BLaER1 treated with 17β-estradiol and CSF1 and Interleukin-3, amounts not matched to agents 10 nM and 100 nM (cell line): Measurements from ENCODE around the gene MYL12B.
"Not testable (repeated sequence)": the region's sequence is repeated elsewhere in the genome, so short reads cannot be mapped to it uniquely, and the experiment has no call there.

Experiments used
- H3K27ac ChIP-seq, 11 experiments: shearing (Covaris generic); formaldehyde crosslinking; 2 replicates each; pipeline ENCODE4 v1.8.1; 2022
- H3K27me3 ChIP-seq, 11 experiments: shearing (Covaris generic); formaldehyde crosslinking; 2 replicates each; pipeline ENCODE4 v1.8.1; 2022
- H3K36me3 ChIP-seq, 11 experiments: shearing (Covaris generic); formaldehyde crosslinking; 2 replicates each; pipeline ENCODE4 v1.8.1; 2022
- H3K4me1 ChIP-seq, 10 experiments: shearing (Covaris generic); formaldehyde crosslinking; 2 replicates each; pipeline ENCODE4 v1.8.1; 2022
- H3K4me2 ChIP-seq, 11 experiments: shearing (Covaris generic); formaldehyde crosslinking; 2 replicates each; pipeline ENCODE4 v1.8.1; 2022
- H3K4me3 ChIP-seq, 10 experiments: shearing (Covaris generic); formaldehyde crosslinking; 2 replicates each; pipeline ENCODE4 v1.8.1; 2022
- H3K9ac ChIP-seq, 11 experiments: shearing (Covaris generic); formaldehyde crosslinking; 2 replicates each; pipeline ENCODE4 v1.8.1; 2022
- H3K9me3 ChIP-seq, 11 experiments: shearing (Covaris generic); formaldehyde crosslinking; replicated peaks in 1 of 11; 2 replicates each; pipeline ENCODE4 v1.8.1; 2022
- H4K20me1 ChIP-seq, 11 experiments: shearing (Covaris generic); formaldehyde crosslinking; 2 replicates each; pipeline ENCODE4 v1.8.1; 2022
- Cebpa-rat ChIP-seq, 11 experiments: shearing (Covaris generic); IDR thresholded peaks; 2 replicates each; pipeline ENCODE4 v1.8.1; 2022

MYL12B gene

DNA sequence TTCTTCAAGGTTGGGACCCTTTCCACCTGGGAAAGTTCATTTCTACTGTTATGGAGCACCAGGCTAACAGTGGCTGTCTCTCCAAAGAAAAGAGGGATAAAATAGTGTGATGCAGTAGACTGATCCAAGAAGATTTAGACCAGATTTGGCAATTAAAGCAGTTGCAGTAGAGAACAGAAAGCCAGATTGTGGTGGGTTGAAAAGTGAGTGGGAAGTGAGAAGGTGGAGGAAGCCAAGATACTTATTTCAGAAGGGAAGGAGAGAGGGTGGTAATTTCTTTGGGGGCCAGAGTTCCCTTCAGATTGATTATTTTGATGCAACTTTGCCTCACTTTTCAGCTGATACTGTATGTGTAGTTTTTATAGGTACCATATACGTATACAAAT, 8.0 kb downstream of the MYL12B start:
- H3K9me3 ChIP-seq, result 0 out of 22 replicates have a peak, but pooled peaks cover 0 to 5% (median 0%) of the 10 kb centered on the region in 11 experiments
- no peak for TF ChIP-seq Cebpa-rat (IDR thresholded peaks at IDR 0.05)
- peak overlapping the region in 2 of 11 experiments; percentile 31; a peak in 3 of 22 replicates for H3K27ac ChIP-seq
- H4K20me1 ChIP-seq, result peaks cover 75 to 100% (median 89%) of the 10 kb centered on the region in 11 experiments
- peaks cover 25 to 50% (median 33%) of the 10 kb centered on the region in 11 experiments for H3K36me3 ChIP-seq
- H3K4me3 ChIP-seq, result no peak overlapping the region
- H3K9ac ChIP-seq, result no peak overlapping the region
- H3K4me1 ChIP-seq, result peaks cover 51 to 70% (median 60%) of the 10 kb centered on the region in 10 experiments
- peak overlapping the region; percentile 34 to 94 (median 89) for H3K4me2 ChIP-seq
- H3K27me3 ChIP-seq, result no peaks in the 10 kb centered on the region

DNA sequence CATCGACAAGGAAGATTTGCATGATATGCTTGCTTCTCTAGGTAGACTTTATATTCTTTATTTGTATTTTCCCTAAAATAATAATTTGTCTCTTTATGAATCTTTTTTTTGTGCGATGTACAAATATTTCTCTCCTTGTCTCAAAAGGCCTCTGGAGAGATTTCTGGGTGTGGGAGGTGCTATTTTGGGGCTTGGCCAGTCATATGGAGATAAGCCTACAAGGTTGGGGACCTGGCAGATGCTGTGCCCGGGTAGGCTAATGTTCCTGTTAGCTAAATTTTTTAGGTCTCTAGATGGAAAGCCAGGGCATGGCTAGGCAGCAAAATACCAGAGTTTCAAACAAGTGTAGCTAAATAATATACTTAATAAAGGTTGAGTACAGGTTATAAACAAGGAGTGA, 11.1 kb downstream of the MYL12B start:
- Histone ChIP-seq H3K4me1 (peaks cover 31 to 56% (median 44%) of the 10 kb centered on the region in 10 experiments), H3K4me2 (no peak overlapping the region), H3K36me3 (peaks cover 56 to 73% (median 62%) of the 10 kb centered on the region in 11 experiments), H3K27me3 (no peaks in the 10 kb centered on the region), H3K9me3 (0 out of 22 replicates have a peak, but pooled peaks cover 0 to 5% (median 0%) of the 10 kb centered on the region in 11 experiments), H3K27ac (no peak overlapping the region), H3K4me3 (no peak overlapping the region), H3K9ac (no peak overlapping the region), H4K20me1 (peaks cover 44 to 100% (median 61%) of the 10 kb centered on the region in 11 experiments)
- no peak for TF ChIP-seq Cebpa-rat (IDR thresholded peaks at IDR 0.05)

DNA sequence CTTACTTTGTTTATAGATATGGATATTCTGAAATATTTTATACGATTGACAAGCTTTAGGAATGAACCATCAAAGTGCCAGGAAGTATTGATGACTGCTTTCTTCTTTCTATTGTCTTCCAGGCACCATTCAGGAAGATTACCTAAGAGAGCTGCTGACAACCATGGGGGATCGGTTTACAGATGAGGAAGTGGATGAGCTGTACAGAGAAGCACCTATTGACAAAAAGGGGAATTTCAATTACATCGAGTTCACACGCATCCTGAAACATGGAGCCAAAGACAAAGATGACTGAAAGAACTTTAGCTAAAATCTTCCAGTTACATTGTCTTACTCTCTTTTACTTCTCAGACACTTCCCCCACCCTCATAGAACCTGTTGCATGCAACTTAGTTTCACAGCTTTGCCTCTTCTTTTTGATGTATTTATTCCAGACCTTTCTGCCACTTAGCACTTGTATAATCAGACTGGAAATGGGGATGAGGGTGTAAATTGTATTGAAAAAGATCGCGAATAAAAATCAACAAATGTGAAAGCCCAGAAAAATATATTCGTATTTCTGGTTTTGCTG, 15.8 kb downstream of the MYL12B start:
- Histone ChIP-seq H3K9ac (peak overlapping the region in 2 of 11 experiments; percentile 76 to 85; a peak in 4 of 22 replicates), H3K4me2 (peak overlapping the region; percentile 38 to 85 (median 68)), H3K4me1 (peaks cover 41 to 57% (median 46%) of the 10 kb centered on the region in 10 experiments), H3K36me3 (peaks cover 56 to 61% (median 58%) of the 10 kb centered on the region in 11 experiments), H3K27ac (peak overlapping the region in 8 of 11 experiments; percentile 75 to 98 (median 82); a peak in 16 of 22 replicates), H4K20me1 (peaks cover 0 to 56% (median 16%) of the 10 kb centered on the region in 11 experiments; a peak in 13 of 22 replicates)
- H3K27me3 ChIP-seq, H3K9me3 ChIP-seq, H3K4me3 ChIP-seq: not testable (repeated sequence)

DNA sequence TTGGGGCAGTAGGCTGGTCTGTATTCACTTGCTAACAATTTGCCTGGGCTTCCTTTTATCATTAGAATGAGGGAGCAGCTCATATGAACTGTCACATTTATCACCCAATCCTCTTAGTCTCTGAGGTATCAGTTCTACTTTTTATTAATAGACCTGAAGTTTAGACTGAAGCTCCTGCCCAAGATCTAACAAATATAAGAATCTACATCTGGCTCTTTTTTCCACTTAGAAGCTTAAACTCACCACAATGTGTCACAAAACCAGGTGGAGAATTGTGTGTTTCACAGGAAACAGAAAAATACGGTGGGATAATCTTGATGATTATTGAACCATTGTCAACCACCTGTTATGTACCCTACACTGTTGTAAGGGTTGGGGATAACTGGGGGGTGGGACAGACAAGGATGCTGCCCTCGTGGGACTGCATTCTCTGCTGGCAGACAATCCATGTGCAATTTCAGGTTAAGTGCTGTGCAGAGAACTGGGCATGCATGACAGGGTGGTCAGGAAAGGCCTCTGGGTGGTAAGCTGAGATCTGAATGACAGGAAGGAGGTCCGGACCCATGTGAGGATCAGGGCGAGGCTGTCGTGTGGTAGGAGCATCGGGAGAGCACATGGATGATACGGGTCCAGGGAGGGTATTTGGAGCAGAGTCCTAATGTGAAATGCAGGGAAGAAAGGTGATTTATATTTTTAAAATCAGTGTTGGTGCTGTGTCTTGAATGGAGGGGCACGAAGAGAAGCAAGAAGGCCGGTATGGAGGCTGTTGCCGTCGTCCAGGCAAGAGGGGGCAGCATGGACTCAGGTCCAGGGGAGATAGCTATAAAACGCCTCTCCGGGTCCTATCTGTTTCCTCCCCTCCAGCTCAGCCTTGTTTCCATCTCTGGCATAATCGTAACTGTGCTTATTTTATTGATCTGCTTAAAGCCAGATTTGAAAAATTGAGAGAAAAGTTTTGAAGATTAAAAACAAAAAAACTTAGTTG, 17.6 kb downstream of the MYL12B start:
- Histone ChIP-seq H3K4me1 (peaks cover 41 to 59% (median 46%) of the 10 kb centered on the region in 10 experiments), H3K27ac (peak overlapping the region in 10 of 11 experiments; percentile 44 to 98 (median 80); a peak in 20 of 22 replicates), H3K9ac (peak overlapping the region; percentile 20 to 85 (median 67); a peak in 20 of 22 replicates), H3K4me3 (peak overlapping the region in 3 of 10 experiments; percentile 2 to 28 (median 14); a peak in 5 of 20 replicates), H3K9me3 (0 out of 22 replicates have a peak, but pooled peaks cover 0 to 3% (median 0%) of the 10 kb centered on the region in 11 experiments), H3K36me3 (peaks cover 39 to 43% (median 41%) of the 10 kb centered on the region in 11 experiments), H3K4me2 (peak overlapping the region; percentile 44 to 87 (median 74)), H4K20me1 (peaks cover 0 to 39% (median 5%) of the 10 kb centered on the region in 11 experiments; a peak in 9 of 22 replicates), H3K27me3 (no peaks in the 10 kb centered on the region)
- TF ChIP-seq Cebpa-rat (IDR thresholded peaks at IDR 0.05), result peak in 3 of 11 experiments; percentile 13 to 54 (median 53); a peak in 3 of 22 replicates

DNA sequence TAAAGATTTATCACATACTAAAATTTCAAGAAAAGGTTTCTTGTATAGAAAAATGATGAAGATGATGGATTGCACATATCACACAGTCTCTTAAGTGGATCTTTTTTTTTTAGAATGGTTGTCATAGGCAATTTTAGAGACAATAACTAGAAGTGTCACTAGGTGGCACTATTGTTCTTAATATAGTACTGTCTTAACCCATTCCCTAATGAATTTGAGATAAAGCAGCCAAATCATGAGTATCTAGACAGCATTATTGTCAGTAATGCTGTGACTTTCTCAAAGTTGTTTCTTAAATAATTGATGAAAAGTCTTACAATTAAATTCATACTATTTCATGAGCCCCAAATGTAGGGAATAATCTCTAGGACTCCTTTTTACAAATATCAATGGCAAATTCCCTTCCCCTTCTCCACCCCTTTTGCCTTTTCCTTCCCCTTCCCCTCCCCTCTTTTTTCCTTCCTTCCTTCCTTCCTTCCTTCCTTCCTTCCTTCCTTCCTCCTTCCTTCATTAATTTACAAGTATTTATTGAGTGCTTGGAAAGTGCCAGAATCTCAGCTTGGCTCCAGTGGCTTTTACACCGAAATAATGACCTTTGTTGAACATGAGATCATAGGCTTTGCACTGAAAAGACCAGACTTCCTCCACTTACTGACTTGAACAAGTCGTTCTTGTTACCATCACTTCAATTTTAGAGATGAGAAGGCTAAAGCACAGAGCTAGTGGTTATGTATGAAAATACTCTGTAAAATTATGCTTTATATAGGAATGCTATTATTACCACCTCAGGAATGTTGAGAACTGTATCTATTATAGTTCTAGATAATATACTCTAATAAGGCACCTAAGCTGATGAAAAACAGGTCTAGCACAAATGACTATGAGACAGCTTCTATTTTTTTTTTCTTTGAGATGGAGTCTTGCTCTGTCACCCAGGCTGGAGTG, 19.8 kb downstream of the MYL12B start:
- H4K20me1 ChIP-seq, result peaks cover 0 to 16% (median 0%) of the 10 kb centered on the region in 11 experiments; a peak in 6 of 22 replicates
- H3K9ac ChIP-seq, result no peak overlapping the region; a peak in 1 of 22 replicates
- no peak for TF ChIP-seq Cebpa-rat (IDR thresholded peaks at IDR 0.05)
- H3K4me2 ChIP-seq, result no peak overlapping the region; a peak in 2 of 22 replicates
- H3K4me1 ChIP-seq, result peaks cover 41 to 57% (median 44%) of the 10 kb centered on the region in 10 experiments
- H3K27ac ChIP-seq, result no peak overlapping the region; a peak in 2 of 22 replicates
- H3K4me3 ChIP-seq, result no peak overlapping the region
- peaks cover 0 to 14% (median 0%) of the 10 kb centered on the region in 11 experiments; a peak in 8 of 22 replicates for H3K9me3 ChIP-seq
- peaks cover 16 to 21% (median 18%) of the 10 kb centered on the region in 11 experiments; a peak in 21 of 22 replicates for H3K36me3 ChIP-seq
- no peaks in the 10 kb centered on the region for H3K27me3 ChIP-seq

DNA sequence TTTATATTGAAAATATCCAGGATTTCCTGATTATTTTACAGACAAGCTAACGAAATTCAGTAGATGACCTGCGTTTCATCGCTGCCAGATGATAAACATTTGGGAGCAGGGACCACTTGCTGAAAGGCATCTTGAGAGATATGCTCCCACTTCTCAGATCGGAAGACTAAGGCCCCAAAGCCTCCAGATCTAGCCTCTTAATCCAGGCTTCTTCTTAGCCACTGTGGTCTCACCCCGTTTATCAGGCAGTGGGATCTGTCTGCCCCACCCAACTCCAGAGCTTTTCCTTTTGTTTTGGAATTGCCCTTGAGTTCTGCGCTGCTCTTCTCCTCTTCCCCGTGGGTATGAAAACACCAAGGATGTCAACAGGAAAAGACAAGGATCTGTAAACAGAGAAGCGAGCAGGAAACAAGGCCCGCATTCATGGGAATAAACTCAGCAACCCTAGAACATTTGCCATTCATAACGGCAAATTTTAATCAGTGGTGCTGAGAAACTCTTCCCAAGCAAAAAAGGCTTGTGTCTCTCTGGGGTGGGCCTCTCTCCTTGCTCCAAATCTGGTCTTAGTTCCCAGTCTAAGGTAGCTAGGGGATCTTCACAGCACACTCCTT, 21.4 kb downstream of the MYL12B start:
- no peak overlapping the region for H3K4me3 ChIP-seq
- no peaks in the 10 kb centered on the region for H3K27me3 ChIP-seq
- H3K9ac ChIP-seq, result 0 out of 22 replicates have a peak overlapping the region, but pooled peaks of 1 of the 11 experiments have one; percentile 7
- no peak for TF ChIP-seq Cebpa-rat (IDR thresholded peaks at IDR 0.05)
- H3K4me1 ChIP-seq, result peaks cover 26 to 40% (median 30%) of the 10 kb centered on the region in 10 experiments
- no peak overlapping the region for H3K4me2 ChIP-seq
- H3K9me3 ChIP-seq, result peaks cover 0 to 27% (median 0%) of the 10 kb centered on the region in 11 experiments; a peak in 10 of 22 replicates
- peaks cover 2 to 5% (median 3%) of the 10 kb centered on the region in 11 experiments; a peak in 16 of 22 replicates for H3K36me3 ChIP-seq
- peaks cover 0 to 4% (median 0%) of the 10 kb centered on the region in 11 experiments; a peak in 2 of 22 replicates for H4K20me1 ChIP-seq
- no peak overlapping the region for H3K27ac ChIP-seq

DNA sequence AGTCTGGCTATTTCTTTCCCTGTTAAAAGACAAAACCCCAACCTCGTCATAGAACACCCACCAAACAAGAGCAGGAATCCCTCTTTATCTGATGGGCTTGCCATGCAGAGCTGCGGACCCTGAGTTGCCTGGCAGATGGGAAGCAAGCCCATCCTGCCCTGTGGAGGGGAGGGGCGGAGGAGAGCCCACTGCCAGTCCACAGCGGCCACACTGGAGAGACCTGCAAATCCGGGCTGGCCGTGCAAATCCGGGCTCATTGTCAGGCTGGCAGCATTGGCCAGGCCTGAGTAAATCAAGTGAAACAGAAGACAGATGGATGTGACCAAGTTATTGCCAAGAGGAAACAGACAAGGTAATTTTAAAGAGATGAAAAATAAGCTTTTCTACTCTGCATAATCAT, 22.0 kb downstream of the MYL12B start:
- Histone ChIP-seq H3K9me3 (peaks cover 0 to 30% (median 5%) of the 10 kb centered on the region in 11 experiments; a peak in 11 of 22 replicates), H3K27ac (no peak overlapping the region), H4K20me1 (peaks cover 0 to 4% (median 0%) of the 10 kb centered on the region in 11 experiments; a peak in 2 of 22 replicates), H3K36me3 (no peaks in the 10 kb centered on the region; a peak in 1 of 22 replicates), H3K27me3 (no peaks in the 10 kb centered on the region), H3K4me1 (peaks cover 21 to 35% (median 25%) of the 10 kb centered on the region in 10 experiments), H3K4me3 (no peak overlapping the region), H3K9ac (no peak overlapping the region), H3K4me2 (no peak overlapping the region)
- TF ChIP-seq Cebpa-rat (IDR thresholded peaks at IDR 0.05), result no peak
